CD8-positive, alpha-beta memory T cell (primary cell): Measurements from ENCODE around the gene SDHA. TPM values are rescaled to one million over a fixed set of nuclear protein-coding genes. Genes with fewer than 3 reads are reported as not detected.
A peak's percentile ranks its signal among the peaks of the same experiment; 100 is the strongest.

Experiments
- CTCF ChIA-PET: fragments of 350-600 bp; sonication (Branson Sonifier 250); formaldehyde crosslinking; loops from one replicate; lab custom pipeline; 2021; ENCODE audit warnings: antibody characterized with exemption; lab: Charles Lee
- POLR2A ChIA-PET: fragments of 350-600 bp; sonication (Branson Sonifier 250); formaldehyde crosslinking; loops from one replicate; lab custom pipeline; 2021; ENCODE audit warnings: antibody characterized with exemption; lab: Charles Lee
- DNase-seq, 5 donors: peaks; one replicate each; pipeline versions ENCODE4 v3.0.0 to v3.0.0-alpha.2; 2020 to 2022; ENCODE audit warnings: mixed read lengths in 1 of 5
- H3K27ac ChIP-seq: one replicate; pipeline ENCODE4 v1.7.0; 2013; ENCODE audit warnings: low read depth, mild to moderate bottlenecking, low read length, moderate library complexity
- H3K27me3 ChIP-seq: 2 replicates; pipeline ENCODE4 v1.7.0; 2013; ENCODE audit warnings: low read length, mild to moderate bottlenecking; ENCODE audit not compliant: insufficient read depth, poor library complexity, severe bottlenecking
- H3K36me3 ChIP-seq: 2 replicates; pipeline ENCODE4 v1.7.0; 2013; ENCODE audit warnings: mild to moderate bottlenecking, low read length, moderate library complexity; ENCODE audit not compliant: insufficient read depth
- H3K4me1 ChIP-seq: 2 replicates; pipeline ENCODE4 v1.7.0; 2013; ENCODE audit warnings: mild to moderate bottlenecking, low read length, moderate library complexity; ENCODE audit not compliant: insufficient read depth
- H3K4me3 ChIP-seq: 2 replicates; pipeline ENCODE4 v1.7.0; 2013; ENCODE audit warnings: mild to moderate bottlenecking, low read length
- H3K9me3 ChIP-seq: 2 replicates; pipeline ENCODE4 v1.7.0; 2013; ENCODE audit warnings: mild to moderate bottlenecking, low read length
- H3K27ac Mint-ChIP-seq, 8 donors: one replicate each; pipeline ENCODE4 v1.8.0; 2020 to 2021; ENCODE audit warnings: mixed read lengths in 8 of 8, mild to moderate bottlenecking in 6 of 8, inconsistent platforms in 3 of 8, moderate library complexity in 3 of 8
- H3K27me3 Mint-ChIP-seq, 2 donors: one replicate each; pipeline ENCODE4 v1.8.0; 2020 to 2021; ENCODE audit warnings: mixed read lengths in 2 of 2, mild to moderate bottlenecking in 1 of 2, moderate library complexity in 1 of 2
- H3K36me3 Mint-ChIP-seq, 3 donors: one replicate each; pipeline ENCODE4 v1.8.0; 2020 to 2021; ENCODE audit warnings: mixed read lengths in 3 of 3, inconsistent platforms in 1 of 3, mild to moderate bottlenecking in 1 of 3
- H3K4me1 Mint-ChIP-seq, 3 donors: one replicate each; pipeline ENCODE4 v1.8.0; 2020 to 2021; ENCODE audit warnings: mixed read lengths in 3 of 3, inconsistent platforms in 1 of 3, mild to moderate bottlenecking in 1 of 3
- H3K4me3 Mint-ChIP-seq, 7 donors: one replicate each; pipeline ENCODE4 v1.8.0; 2020 to 2021; ENCODE audit warnings: mixed read lengths in 7 of 7, mild to moderate bottlenecking in 6 of 7, moderate library complexity in 4 of 7, inconsistent platforms in 2 of 7
- H3K9me3 Mint-ChIP-seq, 5 donors: one replicate each; pipeline ENCODE4 v1.8.0; 2020 to 2022; ENCODE audit warnings: mixed read lengths in 5 of 5, mild to moderate bottlenecking in 3 of 5, moderate library complexity in 2 of 5, inconsistent platforms in 1 of 5
- polyA plus RNA-seq: library from polyadenylated mRNA; unstranded; fragments of 300-500 nt; fragmentation: Illumina TruSeq; gene quantifications from one replicate; pipeline ENCODE4 v1.2.3, GENCODE V29; 2021
- total RNA-seq, 2 experiments: library from RNA; stranded (reverse); gene quantifications; one replicate each; pipeline ENCODE4 v1.2.3, GENCODE V29; 2021

The SDHA gene
- total and polyA plus RNA-seq, 3 experiments from 2014 or later = 168 to 237 (median 171) TPM

GRCh38 chr5:198516-199196 lies 19.5 kb upstream of the SDHA start:
- Mint-ChIP-seq H3K27ac (no peak overlapping the region), H3K36me3 (peaks cover 0 to 19% (median 4%) of the 10 kb centered on the region in 3 donors), H3K9me3 (no peaks in the 10 kb centered on the region), H3K4me1 (peaks cover 0 to 2% (median 0%) of the 10 kb centered on the region in 3 donors), H3K27me3 (no peaks in the 10 kb centered on the region), H3K4me3 (no peak overlapping the region)
- POLR2A ChIA-PET = no interaction called here
- Histone ChIP-seq H3K27ac (no peak overlapping the region), H3K4me3 (no peak overlapping the region), H3K9me3 (no peaks in the 10 kb centered on the region), H3K4me1 (no peaks in the 10 kb centered on the region), H3K27me3 (no peaks in the 10 kb centered on the region), H3K36me3 (no peaks in the 10 kb centered on the region)
- no peak for DNase-seq
- CTCF ChIA-PET = no interaction called here

GRCh38 chr5:199197-199949 lies 18.7 kb upstream of the SDHA start:
- Histone ChIP-seq H3K4me3 (no peak overlapping the region), H3K27me3 (no peaks in the 10 kb centered on the region), H3K36me3 (peaks cover 5% of the 10 kb centered on the region), H3K9me3 (no peaks in the 10 kb centered on the region), H3K4me1 (no peaks in the 10 kb centered on the region), H3K27ac (no peak overlapping the region)
- POLR2A ChIA-PET = no interaction called here
- no peak for DNase-seq
- H3K9me3 Mint-ChIP-seq = no peaks in the 10 kb centered on the region
- H3K36me3 Mint-ChIP-seq = peaks cover 0 to 27% (median 6%) of the 10 kb centered on the region in 3 donors
- peaks cover 0 to 2% (median 0%) of the 10 kb centered on the region in 3 donors for H3K4me1 Mint-ChIP-seq
- CTCF ChIA-PET = interaction anchor here (2.1 kb wide), 1 partner anchor 11 kb away, joined by 5 read pairs; no protein-coding TSS in a partner anchor
- no peak overlapping the region for H3K4me3 Mint-ChIP-seq
- peak overlapping the region in 1 of 8 donors; percentile 89 for H3K27ac Mint-ChIP-seq
- no peaks in the 10 kb centered on the region for H3K27me3 Mint-ChIP-seq

- Histone ChIP-seq H3K9me3 (no peaks in the 10 kb centered on the region), H3K27ac (no peak overlapping the region), H3K27me3 (no peaks in the 10 kb centered on the region), H3K36me3 (peaks cover 12% of the 10 kb centered on the region), H3K4me1 (no peaks in the 10 kb centered on the region), H3K4me3 (no peak overlapping the region)
- POLR2A ChIA-PET = no interaction called here
- CTCF ChIA-PET = interaction anchor here (2.1 kb wide), 1 partner anchor 12 kb away, joined by 5 read pairs; no protein-coding TSS in a partner anchor
- H3K36me3 Mint-ChIP-seq = peaks cover 0 to 34% (median 8%) of the 10 kb centered on the region in 3 donors
- no peaks in the 10 kb centered on the region for H3K9me3 Mint-ChIP-seq
- peaks cover 0 to 5% (median 2%) of the 10 kb centered on the region in 3 donors for H3K4me1 Mint-ChIP-seq
- no peak overlapping the region for H3K4me3 Mint-ChIP-seq
- no peak for DNase-seq
- H3K27me3 Mint-ChIP-seq = no peaks in the 10 kb centered on the region
- peak overlapping the region in 1 of 8 donors; percentile 48 for H3K27ac Mint-ChIP-seq
Observed at GRCh38 chr5:199950-200645, 18.0 kb upstream of the SDHA start.

GRCh38 chr5:200985-201384 lies 17.1 kb upstream of the SDHA start:
- peaks cover 6 to 43% (median 14%) of the 10 kb centered on the region in 3 donors for H3K36me3 Mint-ChIP-seq
- no peaks in the 10 kb centered on the region for H3K27me3 Mint-ChIP-seq
- Histone ChIP-seq H3K4me3 (no peak overlapping the region), H3K9me3 (no peaks in the 10 kb centered on the region), H3K27me3 (no peaks in the 10 kb centered on the region), H3K36me3 (peaks cover 19% of the 10 kb centered on the region), H3K4me1 (no peaks in the 10 kb centered on the region), H3K27ac (no peak overlapping the region)
- H3K4me1 Mint-ChIP-seq = peaks cover 0 to 10% (median 0%) of the 10 kb centered on the region in 3 donors
- ChIA-PET CTCF (interaction anchor here (2.1 kb wide), 1 partner anchor 12 kb away, joined by 5 read pairs; no protein-coding TSS in a partner anchor), POLR2A (no interaction called here)
- no peak overlapping the region for H3K27ac Mint-ChIP-seq
- H3K4me3 Mint-ChIP-seq = no peak overlapping the region
- no peaks in the 10 kb centered on the region for H3K9me3 Mint-ChIP-seq
- DNase-seq = no peak

- no peaks in the 10 kb centered on the region for H3K27me3 ChIP-seq
- Mint-ChIP-seq H3K4me3 (no peak overlapping the region), H3K27ac (no peak overlapping the region), H3K4me1 (peaks cover 0 to 10% (median 0%) of the 10 kb centered on the region in 3 donors), H3K9me3 (no peaks in the 10 kb centered on the region), H3K36me3 (peaks cover 6 to 50% (median 17%) of the 10 kb centered on the region in 3 donors), H3K27me3 (no peaks in the 10 kb centered on the region)
- H3K36me3 ChIP-seq = peaks cover 19% of the 10 kb centered on the region
- no peak for DNase-seq
- no peaks in the 10 kb centered on the region for H3K9me3 ChIP-seq
- ChIA-PET POLR2A (no interaction called here), CTCF (interaction anchor here (2.1 kb wide), 1 partner anchor 13 kb away, joined by 5 read pairs; no protein-coding TSS in a partner anchor)
- H3K4me3 ChIP-seq = no peak overlapping the region
- no peaks in the 10 kb centered on the region for H3K4me1 ChIP-seq
- no peak overlapping the region for H3K27ac ChIP-seq
Observed at GRCh38 chr5:201672-202071, 16.4 kb upstream of the SDHA start.

- H3K9me3 Mint-ChIP-seq = no peaks in the 10 kb centered on the region
- H3K36me3 ChIP-seq = peaks cover 25% of the 10 kb centered on the region
- CTCF ChIA-PET = interaction anchor here (0.9 kb wide), 1 partner anchor 15 kb away, joined by 3 read pairs; no protein-coding TSS in a partner anchor
Observed at GRCh38 chr5:203246-203930, 14.7 kb upstream of the SDHA start.

GRCh38 chr5:204001-204400 lies 14.1 kb upstream of the SDHA start:
- H3K9me3 Mint-ChIP-seq = no peaks in the 10 kb centered on the region
- H3K27ac Mint-ChIP-seq = peak overlapping the region in 1 of 8 donors; percentile 43
- Histone ChIP-seq H3K27me3 (no peaks in the 10 kb centered on the region), H3K27ac (no peak overlapping the region), H3K4me1 (no peaks in the 10 kb centered on the region), H3K4me3 (no peak overlapping the region), H3K9me3 (no peaks in the 10 kb centered on the region), H3K36me3 (peaks cover 25% of the 10 kb centered on the region)
- no peak for DNase-seq
- CTCF ChIA-PET = interaction anchor here (0.9 kb wide), 1 partner anchor 15 kb away, joined by 3 read pairs; no protein-coding TSS in a partner anchor
- H3K4me1 Mint-ChIP-seq = peaks cover 9 to 26% (median 19%) of the 10 kb centered on the region in 3 donors
- H3K27me3 Mint-ChIP-seq = no peaks in the 10 kb centered on the region
- H3K36me3 Mint-ChIP-seq = peaks cover 6 to 67% (median 30%) of the 10 kb centered on the region in 3 donors
- POLR2A ChIA-PET = no interaction called here
- H3K4me3 Mint-ChIP-seq = no peak overlapping the region

More at GRCh38 chr5:203246-203930, 14.7 kb upstream of the SDHA start:
- no peaks in the 10 kb centered on the region for H3K4me1 ChIP-seq
- no peak overlapping the region for H3K4me3 ChIP-seq
- peaks cover 6 to 22% (median 14%) of the 10 kb centered on the region in 3 donors for H3K4me1 Mint-ChIP-seq
- POLR2A ChIA-PET = no interaction called here
- H3K36me3 Mint-ChIP-seq = peaks cover 6 to 65% (median 30%) of the 10 kb centered on the region in 3 donors
- H3K9me3 ChIP-seq = no peaks in the 10 kb centered on the region
- no peak overlapping the region for H3K27ac Mint-ChIP-seq
- no peaks in the 10 kb centered on the region for H3K27me3 Mint-ChIP-seq
- no peak overlapping the region for H3K27ac ChIP-seq
- no peak overlapping the region for H3K4me3 Mint-ChIP-seq
- no peak for DNase-seq
- no peaks in the 10 kb centered on the region for H3K27me3 ChIP-seq
